GM19239 (cell line): Measurements from ENCODE around the gene LRRC15.

Experiments used
- DNase-seq: peaks from one replicate; pipeline ENCODE4 v3.0.0; 2011; ENCODE audit warnings: low spot score; ENCODE audit not compliant: insufficient read length
- FAIRE-seq: peaks from 2 replicates; lab custom pipeline; 2011; peaks lifted over from hg19 to GRCh38; lab: Jason Lieb, UNC

LRRC15 gene

DNA sequence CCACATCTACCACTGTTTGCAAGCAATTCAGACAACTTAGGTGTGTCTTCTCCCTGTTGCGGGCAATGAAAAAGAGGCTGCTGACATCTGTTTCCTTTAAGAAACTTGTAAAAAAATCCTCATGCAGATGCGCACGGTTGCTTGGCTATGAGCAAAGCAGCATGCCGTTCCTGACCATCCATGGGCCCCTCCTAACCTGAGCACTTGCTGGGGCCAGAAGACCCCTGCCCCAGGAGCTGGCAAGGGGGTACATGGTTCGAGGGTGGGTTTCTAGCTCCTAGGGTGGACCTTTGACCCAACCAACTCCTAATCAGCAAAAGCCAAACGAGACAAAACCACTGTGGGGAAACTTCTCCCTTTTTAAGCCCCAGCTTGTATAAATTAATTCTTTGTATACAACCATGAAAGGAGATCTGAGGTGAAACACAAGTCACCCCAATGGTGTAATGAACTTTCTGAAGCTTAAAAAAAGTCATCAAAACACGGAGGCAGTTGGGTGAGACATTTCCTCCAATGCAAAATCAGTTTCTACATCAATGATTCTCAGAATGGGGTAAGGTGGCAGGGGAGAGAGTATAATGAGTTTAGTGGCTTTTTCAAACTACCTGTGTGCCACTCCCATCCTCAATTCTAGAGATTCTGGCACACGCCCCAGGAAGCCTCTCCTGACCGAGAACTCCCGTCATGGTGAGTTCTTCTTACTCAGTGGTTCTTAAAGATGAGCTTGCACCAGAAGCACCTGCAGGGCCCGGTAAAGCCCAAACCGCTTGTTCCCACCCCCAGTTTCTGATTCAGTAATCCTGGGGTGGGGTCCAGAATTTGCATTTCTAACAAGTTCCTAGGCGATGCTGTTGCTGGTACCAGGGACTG is 62.5 kb downstream of the LRRC15 start:
- FAIRE-seq, result peak; percentile 98

DNA sequence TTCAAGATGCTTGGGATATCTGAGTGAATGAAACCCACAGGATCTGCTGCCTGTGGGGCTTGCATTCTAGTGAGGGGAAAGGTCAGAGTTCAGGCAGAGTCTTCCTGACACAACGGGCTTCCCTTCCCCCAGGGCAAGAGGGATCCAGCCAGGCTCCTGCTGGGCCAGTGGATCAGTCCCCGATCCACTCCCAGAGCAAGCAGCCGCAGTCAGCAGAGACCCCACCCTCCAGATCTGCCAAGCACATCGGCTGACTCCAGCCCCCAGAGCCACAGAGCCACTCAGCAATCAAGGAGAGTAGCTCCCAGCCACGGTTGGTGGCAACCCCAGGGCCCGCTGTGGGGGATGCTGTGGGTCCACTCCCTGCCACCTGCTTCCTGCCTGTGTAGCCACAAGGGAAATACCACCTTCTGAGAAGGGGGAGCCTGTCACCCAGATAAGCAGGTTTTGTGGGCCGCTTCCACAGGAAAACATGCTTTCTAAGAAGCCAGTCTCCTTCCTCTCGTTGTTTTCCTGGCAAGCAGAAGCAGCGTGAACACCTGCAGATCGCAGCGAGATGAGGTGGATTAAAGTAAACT is 63.3 kb downstream of the LRRC15 start:
- DNase-seq, result peak; percentile 42
- FAIRE-seq, result peak; percentile 23

More for the DNA sequence above, 62.5 kb downstream of the LRRC15 start:
- peak; percentile 44 for DNase-seq

DNA sequence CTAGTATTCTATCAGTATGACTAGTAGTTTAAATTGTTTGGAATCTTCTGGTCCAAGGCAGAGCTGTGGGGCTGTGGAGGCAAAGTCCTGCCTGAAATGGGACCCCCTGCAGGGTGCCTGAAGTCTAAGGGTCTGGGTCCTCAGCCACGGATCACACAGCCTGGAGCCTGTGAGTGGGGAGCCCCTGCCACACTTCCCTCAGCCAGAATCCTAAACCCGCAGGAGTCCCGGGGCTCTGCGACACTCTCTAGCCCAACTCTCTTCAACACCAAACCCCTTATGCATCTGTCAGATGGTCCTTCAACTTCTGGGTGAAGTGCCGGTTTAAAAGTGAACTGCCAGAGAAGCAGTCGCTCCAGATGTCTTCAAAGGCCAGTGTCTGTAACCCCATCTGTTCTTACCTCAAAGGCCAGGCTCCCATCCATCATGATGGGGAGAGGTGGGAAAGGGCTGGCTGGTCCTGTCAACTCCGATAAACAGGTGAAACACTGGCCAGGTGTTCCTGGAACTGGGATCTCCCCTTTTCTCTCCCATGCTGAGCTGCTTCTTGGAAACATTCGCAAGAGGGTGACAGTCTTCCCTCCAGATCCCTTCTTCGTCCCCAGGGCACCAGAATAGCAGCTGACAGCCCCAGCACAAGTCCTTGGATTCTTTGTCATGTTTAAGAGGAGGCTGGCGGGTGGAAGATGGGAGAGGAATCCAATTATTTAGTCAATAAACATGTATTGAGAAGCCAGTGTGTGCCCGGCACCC is 64.0 kb downstream of the LRRC15 start:
- DNase-seq (no peak), FAIRE-seq (peak; percentile 76)
